Activated T-cell treated with anti-CD3 and anti-CD28 coated beads for 4 hours (primary cell): ENCODE measurements around the gene GAR1.
"Not testable (repeated sequence)": the region's sequence is repeated elsewhere in the genome, so short reads cannot be mapped to it uniquely, and the experiment has no call there.

Experiments
- DNase-seq: peaks from one replicate; pipeline ENCODE4 v3.0.0-alpha.2; 2020

The GAR1 gene

GRCh38 chr4:109815151-109816081 is at the start of gene GAR1:
Gene GAR1 (plus strand): TSS chr4:109815762. CDS start chr4:109816165, 403 bp downstream.
- peak; percentile 80 for DNase-seq

- DNase-seq: not testable (repeated sequence)
Measured at GRCh38 chr4:109782092-109782491, 33.5 kb upstream of the GAR1 start.

- no peak for DNase-seq
Measured at GRCh38 chr4:109786846-109787245, 28.7 kb upstream of the GAR1 start.

GRCh38 chr4:109787807-109788206 is 27.8 kb upstream of the GAR1 start:
- no peak for DNase-seq

GRCh38 chr4:109795059-109795458 is 20.5 kb upstream of the GAR1 start:
- DNase-seq: no peak

- DNase-seq: no peak
Measured at GRCh38 chr4:109798866-109799265, 16.7 kb upstream of the GAR1 start.

GRCh38 chr4:109801099-109801789 is 14.3 kb upstream of the GAR1 start:
- DNase-seq: no peak

- DNase-seq: no peak
Measured at GRCh38 chr4:109801895-109802319, 13.7 kb upstream of the GAR1 start, which contains the start of gene CFI. Gene CFI (minus strand): TSS chr4:109801999. CDS start chr4:109801971, 28 bp downstream.

GRCh38 chr4:109803924-109804571 is 11.5 kb upstream of the GAR1 start:
- DNase-seq: no peak

GRCh38 chr4:109809655-109810054 is 5.9 kb upstream of the GAR1 start:
- DNase-seq: no peak

GRCh38 chr4:109810552-109811387 is 4.8 kb upstream of the GAR1 start:
- DNase-seq: no peak

GRCh38 chr4:109811707-109812106 is 3.9 kb upstream of the GAR1 start:
- DNase-seq: no peak

- DNase-seq: peak; percentile 39
Measured at GRCh38 chr4:109816082-109816442, 500 bp downstream of the GAR1 start.

GRCh38 chr4:109816894-109817293 is 1.3 kb downstream of the GAR1 start:
- DNase-seq: no peak

GRCh38 chr4:109818268-109818667 is 2.7 kb downstream of the GAR1 start:
- no peak for DNase-seq

GRCh38 chr4:109820563-109820962 is 5.0 kb downstream of the GAR1 start:
- DNase-seq: no peak

GRCh38 chr4:109821185-109821584 is 5.6 kb downstream of the GAR1 start:
- DNase-seq: no peak

GRCh38 chr4:109826719-109827118 is 11.2 kb downstream of the GAR1 start:
- no peak for DNase-seq

- DNase-seq: no peak
Measured at GRCh38 chr4:109827672-109828071, 12.1 kb downstream of the GAR1 start, which contains the start of gene RRH. Gene RRH (plus strand): TSS chr4:109827972. CDS start chr4:109828028, 56 bp downstream.

GRCh38 chr4:109833756-109834155 is 18.2 kb downstream of the GAR1 start:
- no peak for DNase-seq

- DNase-seq: no peak
Measured at GRCh38 chr4:109836985-109837384, 21.4 kb downstream of the GAR1 start.

GRCh38 chr4:109846395-109847098 is 31.0 kb downstream of the GAR1 start:
- DNase-seq: no peak
